Measurements from ENCODE around the gene SLC25A45.

DNA sequence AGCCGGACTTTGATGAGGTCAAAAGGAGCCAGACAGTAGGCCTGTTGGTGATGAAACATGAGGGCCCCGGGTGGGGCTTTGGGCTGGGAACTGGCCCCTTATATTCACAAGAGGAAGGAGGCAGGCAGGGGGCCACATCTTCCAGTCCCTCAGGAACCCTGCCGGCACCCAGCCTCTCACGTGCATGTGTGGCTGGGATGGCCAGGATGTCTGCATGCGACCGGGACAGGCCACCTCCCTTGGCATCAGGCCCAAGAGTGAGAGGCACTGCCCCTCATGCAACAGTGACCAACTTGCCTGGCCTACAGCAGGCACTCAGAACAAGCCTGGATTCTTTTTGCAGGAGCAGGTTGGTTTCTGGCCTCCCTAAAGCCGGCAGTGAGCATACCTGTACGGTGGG is 5.4 kb downstream of the SLC25A45 start:
- TF ChIP-seq CTCF (IDR thresholded peaks at IDR 0.05) (no peak), POLR2A (IDR thresholded peaks at IDR 0.05) (no peak)

Data from uterus (tissue), 2 donors.